HG03039 (cell line): ENCODE results near the gene CCR3.
"Not testable (repeated sequence)": the region's sequence is repeated elsewhere in the genome, so short reads cannot be mapped to it uniquely, and the experiment has no call there.

Source experiments
- ATAC-seq: cut with Tn5 transposase; IDR thresholded peaks from one replicate; pipeline ENCODE4 v1.9.1; 2021; ENCODE audit warnings: mild to moderate bottlenecking, moderate library complexity; ENCODE audit not compliant: unreplicated experiment

Gene CCR3

DNA sequence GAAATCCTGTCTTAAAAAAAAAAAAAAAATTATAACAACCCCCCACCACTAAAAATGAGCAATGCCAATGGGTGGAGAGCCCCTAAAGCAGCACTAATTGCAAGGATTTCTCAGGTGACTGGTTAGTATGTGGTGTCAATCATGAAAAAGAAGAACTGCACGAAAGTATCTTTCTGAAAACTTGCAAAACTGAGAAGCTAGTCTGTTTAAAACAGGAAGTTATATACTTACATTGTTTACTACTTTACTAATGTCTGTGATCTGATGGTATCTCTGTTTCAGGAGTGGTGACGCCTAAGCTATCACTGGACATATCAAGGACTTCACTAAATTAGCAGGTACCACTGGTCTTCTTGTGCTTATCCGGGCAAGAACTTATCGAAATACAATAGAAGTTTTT lies at the start of gene CCR3:
Gene CCR3 (plus strand): TSS at position 341 of the 400 bp plus-strand sequence. CDS start 22,699 bp downstream, outside the sequence.
- no peak for ATAC-seq

DNA sequence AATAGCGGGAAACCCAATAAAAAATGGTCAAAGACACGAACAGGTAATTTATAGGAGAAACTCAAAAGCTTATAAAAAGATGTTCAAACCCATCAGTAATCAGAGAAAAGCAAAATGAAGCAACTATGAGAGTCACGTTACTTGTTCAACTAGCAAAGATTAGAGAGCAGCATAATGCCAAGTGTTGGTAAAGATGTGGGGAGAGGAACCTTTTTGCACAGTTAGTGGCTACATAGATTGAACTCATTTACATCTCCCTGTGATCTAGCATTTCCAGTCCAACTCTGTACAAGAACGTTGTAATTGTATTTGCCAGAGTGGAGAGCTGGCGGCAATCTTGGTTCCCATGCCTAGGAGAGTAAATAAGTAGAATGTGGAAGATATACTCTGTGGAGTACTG lies 49.3 kb upstream of the CCR3 start:
- no peak for ATAC-seq

DNA sequence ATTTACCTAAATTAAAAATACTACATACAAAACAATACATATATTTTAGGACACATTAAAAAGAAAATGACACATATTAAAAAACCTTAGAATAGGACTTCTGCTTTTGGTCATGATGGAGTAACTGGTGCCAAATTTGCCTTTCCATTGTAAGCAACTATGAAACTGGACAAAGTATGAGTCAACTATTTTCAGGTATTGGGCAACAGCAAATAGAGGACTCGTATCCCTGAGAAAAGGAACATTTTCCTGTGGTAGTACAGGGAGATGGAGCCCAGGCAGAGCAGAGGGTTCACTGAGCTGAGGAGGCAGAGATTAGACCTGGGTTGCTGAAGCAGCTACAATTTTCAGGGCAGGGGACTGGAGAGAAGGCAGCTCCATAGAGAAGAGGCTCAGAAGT lies 48.8 kb upstream of the CCR3 start:
- no peak for ATAC-seq

DNA sequence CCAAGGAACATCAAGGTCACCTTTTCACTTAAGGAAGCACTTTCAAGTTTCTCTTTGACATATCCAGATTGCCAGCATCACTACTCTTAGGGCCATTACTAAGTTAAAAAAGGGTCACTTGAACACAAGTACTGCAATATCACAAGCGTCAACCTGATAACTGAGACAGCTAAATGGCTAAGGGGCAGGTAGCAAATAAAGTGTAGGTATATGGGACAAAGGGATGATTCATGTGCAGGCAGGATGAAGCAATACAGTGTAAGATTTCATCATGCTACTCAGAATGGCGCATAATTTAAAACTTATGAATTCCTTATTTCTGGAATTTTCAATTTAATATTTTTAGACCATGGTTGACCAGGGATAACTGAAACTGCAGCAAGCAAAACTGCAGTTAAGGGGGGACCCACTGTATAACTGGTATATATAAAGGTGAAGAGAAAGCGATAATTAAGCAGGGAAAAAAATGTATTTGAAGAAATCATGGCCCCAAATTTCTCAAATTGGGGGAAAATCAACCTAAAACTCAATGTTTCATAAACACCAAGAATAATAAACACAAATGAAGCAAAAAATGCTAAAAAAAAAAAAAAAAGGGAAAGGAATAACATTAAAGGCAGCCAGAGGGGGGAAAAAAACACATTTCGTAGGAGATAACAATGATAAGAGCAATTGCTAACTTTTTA lies 47.2 kb upstream of the CCR3 start:
- no peak for ATAC-seq

DNA sequence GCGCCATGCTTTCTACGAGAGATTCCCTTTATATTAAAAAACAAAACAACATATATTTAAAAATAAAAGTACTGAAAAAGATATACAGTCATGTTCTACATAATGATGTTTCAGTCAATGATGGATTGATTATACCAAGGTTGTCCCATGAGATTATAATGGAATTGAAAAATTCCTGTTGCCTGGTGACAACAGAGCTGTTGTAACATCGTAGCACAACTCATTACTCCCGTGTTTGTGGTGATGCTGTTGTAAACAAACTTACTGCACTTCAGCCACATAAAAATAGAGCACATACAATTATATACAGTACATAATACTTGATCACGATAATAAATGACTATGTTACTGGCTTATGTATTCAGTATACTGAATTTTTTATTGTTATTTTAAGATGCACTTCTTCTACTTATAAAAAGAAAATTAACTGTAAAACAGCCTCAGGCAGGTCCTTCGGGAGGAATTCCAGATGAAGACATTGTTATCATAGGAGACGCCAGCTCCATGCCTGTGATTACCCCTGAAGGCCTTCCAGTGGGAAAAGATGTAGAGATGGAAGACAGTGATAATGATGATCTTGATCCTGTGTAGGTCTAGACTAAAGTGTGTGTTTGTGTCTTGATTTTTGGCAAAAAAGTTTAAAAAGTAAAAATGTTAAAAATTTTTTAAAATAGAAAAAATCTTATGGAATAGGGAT lies 45.9 kb upstream of the CCR3 start:
- ATAC-seq = no peak

DNA sequence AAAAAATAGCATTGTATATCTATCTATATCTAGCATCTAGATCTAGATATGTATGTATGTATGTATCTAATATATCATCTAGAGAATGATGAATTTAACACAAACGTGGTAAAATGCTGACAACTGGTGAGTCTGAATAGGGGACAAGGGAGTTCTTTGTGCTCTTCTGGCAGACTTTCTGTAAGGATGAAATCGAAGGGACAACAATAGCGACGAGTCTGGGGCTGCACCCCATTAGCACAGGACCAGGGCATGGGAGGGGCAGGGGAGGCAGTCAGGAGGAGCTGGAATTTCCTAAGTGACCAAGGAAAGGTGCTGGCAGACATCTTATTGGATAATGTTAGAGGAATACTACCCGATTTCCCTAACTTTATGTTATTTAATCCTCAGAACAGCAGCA lies 42.0 kb upstream of the CCR3 start:
- ATAC-seq = no peak

DNA sequence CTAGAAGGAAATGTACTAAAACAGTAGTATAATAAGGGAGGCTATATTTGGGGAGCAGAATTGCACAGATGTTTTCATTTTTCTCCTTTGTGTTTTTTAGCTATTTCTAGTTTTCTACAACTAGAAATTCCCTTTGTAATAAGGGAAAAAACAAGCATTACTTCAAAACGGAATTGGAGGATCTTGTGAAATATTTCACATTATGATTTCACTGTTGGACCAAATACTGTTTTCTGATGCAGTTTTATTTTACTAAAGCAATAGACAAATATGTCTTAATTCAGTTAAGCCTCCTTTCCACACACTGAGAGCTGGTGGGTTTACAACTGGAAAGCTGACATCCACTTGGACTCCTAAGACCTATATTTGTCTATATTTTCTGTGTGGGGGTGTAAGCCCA lies 41.5 kb upstream of the CCR3 start:
- no peak for ATAC-seq

DNA sequence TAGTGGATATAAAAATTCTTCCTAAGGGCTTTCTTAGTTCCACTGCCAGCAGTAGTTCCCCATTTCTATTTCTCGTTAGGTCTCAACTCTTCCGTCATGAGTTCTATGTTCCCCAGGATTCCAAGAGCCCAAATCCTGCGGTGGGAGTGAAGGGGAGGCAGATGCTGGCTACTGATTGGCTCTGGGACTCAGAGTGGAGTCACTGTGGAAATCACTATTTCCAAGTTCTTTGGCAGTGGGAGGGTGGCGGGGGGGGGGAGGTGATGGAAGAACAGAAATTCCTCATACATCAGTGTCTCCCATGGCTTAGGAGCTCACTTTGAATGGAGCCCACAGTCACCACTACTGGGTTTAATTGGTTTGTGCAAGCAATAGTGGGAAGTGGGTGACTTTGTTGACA lies 39.7 kb upstream of the CCR3 start:
- no peak for ATAC-seq

DNA sequence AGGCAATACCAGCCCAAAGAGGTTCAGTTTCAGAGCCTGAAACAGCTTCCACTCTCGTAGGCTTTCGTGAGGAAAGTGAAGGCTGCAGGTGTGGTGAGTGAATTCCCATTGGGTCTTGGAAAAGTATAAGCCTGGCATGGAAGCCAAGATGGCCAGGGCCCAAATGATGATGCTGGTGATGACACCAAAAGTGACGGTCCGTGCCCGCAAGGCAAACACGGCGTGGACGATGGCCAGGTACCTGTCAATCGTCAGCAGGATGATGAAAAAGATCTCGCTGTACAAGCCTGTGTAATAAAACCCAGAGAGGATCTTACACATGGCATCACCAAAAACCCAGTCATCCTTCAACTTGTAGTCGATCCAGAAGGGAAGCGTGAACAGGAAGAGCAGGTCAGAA lies 38.6 kb upstream of the CCR3 start:
- no peak for ATAC-seq

DNA sequence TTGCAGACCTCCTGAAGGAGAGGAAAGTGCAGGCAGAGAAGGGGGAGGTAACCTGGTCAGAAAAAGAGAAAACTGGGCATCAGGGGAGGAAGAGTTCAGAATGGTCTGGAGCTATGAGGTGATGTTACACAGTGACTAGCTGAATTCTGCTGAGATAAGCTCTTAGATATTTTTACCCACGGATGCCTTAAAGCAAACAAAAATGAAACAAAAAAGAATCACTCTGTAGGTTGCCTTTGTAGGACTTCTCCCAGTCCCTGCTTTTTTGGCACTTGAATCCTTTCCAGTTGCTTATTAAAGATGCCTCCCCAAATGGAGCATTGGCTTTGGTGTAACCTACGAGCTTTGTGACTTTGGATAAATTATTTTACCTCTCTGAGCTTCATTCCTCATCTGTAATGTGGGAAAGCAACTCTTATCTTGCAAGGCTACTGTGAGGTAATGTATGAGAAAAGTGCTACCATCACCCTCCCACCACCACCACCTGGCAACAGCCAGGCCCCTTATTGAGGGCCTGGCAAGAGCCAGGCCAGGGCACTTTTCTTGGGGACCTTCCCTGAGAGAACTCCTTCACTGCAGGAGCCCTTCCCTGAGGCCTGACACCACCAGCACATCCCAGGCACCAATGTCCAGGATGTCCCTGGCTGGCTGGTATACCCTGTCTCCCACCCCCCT lies 36.8 kb upstream of the CCR3 start:
- ATAC-seq = no peak

DNA sequence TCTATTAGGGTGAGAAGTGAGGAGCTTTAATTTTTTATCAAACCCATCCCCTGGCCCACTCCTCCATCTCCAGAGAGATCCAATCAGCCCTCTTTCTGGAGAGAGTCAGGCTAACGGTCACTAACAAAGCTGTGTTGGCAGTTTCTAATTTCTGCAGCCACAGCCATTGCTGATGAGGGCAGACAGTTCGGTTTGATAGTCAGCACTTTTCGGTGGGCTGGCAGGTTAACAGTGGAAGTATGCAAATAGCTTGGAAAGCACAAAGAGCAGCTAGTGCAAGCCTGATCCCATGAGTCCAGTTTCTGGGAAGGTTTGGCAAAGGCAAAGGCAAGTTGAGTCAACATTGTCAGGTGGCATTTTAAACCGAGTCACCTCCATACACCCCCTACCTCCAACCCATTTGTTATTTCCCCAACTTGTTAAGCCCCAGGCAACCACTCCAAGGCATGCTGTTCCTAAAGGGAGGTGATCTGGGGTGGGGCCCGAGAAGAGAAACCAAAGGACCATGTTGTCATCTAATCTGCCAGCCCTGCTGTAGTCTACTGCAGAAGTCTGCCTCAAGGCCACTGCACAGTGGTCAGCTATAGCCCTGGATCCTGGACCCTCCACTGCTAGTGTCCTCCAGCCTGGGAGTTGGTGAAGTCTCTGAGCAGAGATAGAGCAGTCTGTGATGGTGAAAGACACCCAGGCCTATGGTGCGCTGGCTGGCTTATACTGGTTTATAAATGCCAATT lies 35.8 kb upstream of the CCR3 start:
- no peak for ATAC-seq

DNA sequence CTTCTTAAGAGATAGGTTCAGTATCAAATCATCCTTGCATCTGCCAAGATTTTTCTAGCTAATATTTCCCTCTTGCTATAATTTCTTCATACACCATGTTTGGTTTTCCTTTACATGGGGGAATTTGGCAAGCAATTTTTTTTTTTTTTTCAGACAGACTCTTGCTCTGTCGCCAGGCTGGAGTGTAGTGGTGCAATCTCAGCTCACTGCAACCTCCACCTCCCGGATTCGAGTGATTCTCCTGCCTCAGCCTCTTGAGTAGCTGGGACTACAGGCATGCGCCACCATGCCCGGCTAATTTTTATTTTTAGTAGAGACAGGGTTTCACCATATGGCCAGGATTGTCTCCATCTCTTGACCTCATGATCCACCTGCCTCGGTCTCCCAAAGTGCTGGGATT lies 34.7 kb upstream of the CCR3 start:
- ATAC-seq = not testable (repeated sequence)

DNA sequence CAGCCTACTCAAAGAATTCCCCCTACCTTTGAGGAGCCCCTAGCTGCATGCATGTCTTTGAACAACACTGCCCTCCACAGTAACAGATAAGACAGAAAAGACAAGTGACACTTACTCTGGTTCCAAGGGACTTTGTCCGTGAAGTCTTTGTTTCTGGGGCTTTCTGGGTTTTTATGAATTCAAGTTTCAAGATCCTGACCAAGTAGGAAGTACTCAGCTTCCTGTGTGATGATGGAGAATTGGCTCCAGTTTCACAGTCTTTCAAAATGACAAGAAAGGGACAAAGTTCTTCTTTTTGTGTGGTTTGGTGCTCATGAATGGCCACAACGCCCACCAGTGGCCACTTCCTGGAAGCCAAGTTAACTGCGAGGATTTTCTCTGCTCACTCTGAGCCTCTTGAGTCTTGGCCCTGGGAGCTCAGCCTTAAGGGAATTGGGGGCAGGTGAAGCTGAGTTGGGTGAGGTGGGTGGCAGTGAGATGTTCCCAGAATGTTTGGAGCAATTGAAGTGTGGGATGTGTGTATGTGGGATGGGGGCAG lies 34.0 kb upstream of the CCR3 start, which contains the start of gene CCR1:
Gene CCR1 (minus strand): TSS at position 147 of the 538 bp plus-strand sequence. CDS start 4,000 bp downstream, outside the sequence.
- ATAC-seq = no peak

DNA sequence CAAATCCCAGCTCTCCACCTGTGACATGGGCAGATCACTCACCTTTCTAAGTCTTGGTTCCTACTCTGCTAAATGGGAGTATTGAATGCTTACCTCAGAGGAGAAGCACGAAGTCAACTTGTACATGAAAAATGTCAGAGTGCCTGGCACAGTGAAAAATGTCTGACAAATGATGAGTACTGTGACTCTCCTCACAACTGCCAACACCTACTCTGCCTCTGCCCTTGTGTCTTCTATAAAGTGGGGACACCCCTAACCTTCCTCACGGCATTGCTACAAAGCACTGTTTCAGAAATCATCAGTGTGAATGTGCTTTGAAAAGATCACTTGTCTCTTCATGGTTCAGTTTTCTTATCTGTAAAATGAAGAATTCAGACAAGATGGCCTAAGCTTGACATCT lies 33.2 kb upstream of the CCR3 start:
- ATAC-seq = no peak

DNA sequence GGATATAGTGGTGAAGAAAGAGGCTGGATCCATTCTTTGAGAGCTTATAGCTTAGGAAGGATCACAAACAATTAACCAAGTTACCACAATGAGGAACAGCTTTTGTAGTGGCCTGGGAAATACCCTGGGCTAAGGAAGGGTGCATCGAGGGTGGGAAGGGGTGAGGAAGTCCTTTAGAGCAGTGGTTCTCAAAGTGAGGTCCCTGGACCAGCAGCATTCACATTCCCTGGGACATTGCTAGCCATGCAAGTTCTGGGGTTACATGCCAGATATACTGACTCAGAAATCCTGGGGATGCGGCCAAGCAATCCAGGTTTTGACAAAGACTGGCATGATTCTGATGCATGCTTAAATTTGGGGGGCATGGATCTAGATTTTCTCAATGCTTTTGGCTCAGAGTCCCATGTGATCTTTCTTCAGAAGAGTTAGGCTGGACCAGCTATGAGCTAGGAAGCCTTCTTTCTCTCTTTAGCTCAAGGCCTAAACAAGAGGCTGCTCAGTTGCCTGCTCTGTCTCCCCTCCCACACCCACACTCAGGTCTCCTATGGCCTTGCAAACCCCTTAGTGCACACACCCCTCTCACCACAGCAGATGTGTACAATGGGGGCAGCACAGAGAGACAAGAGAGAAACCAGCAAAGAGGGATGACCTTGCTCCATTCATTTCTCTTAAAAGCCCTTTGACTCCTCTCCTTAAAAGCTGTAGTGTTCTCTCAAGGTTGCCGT lies 32.4 kb upstream of the CCR3 start:
- no peak for ATAC-seq

DNA sequence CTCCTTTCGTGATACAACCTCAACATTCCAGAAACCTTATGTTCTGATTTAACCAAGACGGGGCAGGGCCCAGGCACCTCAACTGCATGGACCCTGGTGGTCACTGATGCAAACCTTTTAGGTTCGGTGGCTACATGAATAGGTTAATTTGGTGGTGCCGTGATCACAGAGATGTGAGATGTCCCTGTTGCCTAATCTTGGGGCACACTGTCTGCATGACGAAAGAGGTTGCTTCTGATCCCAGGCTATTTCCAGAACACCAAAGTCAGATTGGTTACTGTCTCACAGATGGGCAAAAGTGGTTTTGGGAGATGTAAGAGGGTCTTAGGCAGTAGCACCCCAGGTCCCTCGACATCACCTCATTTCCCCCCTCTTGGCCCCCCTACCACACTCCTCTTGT lies 30.2 kb upstream of the CCR3 start:
- no peak for ATAC-seq

DNA sequence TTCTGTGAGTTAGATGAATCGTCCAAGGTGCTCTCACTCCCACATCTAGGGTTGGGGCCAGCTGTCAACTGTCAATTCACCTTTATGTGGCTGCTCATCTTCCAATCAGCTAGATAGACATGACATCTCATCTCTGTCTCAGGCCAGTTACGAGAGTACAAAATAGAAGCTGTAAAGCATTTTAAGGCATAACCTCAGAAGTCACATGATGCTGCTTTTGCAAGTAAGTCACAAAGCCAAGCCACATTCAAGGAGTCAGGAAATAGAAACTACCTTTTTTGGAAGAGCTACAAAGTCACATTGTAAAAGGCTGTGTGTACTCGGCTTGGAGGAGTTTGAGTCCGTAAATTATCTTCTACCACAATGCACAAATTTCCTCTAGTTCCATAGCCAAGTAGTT lies 29.1 kb upstream of the CCR3 start:
- no peak for ATAC-seq

DNA sequence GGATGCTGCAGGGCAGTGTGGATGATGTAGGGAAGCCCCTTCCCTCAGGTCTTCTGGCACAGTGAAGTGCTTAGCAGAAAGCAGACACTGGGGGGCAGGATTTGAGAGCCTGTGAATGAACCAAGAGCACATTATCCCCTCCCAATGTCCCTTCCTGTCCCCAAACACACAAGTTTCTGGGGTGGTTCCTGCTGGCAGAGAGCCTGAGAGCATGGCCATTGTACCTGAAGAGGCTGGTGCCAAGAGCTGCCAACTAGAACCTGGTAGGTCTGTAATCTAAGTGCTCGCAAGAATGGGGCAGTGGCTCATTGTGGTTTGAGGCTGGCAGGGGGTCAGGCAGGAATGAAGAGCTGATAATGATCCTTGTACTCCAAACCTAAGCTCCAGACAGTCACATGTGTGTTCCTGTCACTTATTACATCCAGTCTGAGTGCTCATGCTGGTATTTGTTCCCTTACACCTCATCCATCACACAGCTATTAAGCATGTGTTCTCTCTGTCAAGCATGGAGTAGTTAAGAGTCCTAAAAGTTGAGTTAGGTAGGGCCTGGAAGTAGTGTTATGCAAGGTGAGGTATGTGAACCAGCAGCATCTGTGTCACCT lies 27.4 kb upstream of the CCR3 start:
- ATAC-seq = no peak

DNA sequence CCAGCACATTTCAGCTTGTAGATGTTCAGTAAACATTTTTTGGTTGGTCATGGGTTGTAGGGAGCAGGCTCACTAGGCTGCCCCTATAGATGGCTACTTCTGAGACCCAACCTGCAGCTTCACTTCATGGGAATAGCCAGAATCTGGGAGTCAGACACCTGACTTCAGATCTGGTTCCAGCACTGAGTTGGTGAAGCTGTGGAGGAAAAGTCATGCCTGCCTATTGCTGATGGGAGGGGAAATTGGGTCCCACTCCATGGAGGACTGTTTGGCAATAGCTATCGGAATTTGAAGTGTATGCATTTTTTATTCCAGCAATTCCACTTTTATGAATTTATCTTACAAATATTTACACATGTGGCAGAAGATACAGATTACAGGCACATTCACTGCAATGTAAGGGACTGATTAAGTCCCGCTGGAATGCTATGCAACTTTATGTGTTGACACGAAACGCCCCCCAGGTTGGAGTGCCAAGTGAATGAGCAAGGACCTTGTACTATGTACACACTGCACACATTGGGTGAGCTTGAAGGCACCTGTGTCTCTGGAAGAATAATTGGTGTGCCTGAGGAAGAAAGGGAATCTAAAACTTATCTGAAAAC lies 26.3 kb upstream of the CCR3 start:
- ATAC-seq = no peak
